CD8-positive, alpha-beta memory T cell (primary cell): ENCODE results near the gene PPP2R1B. TPM values are rescaled to one million over a fixed set of nuclear protein-coding genes. Genes with fewer than 3 reads are reported as not detected.
A peak's percentile ranks its signal among the peaks of the same experiment; 100 is the strongest.

ENCODE experiments used
- CTCF ChIA-PET: fragments of 350-600 bp; sonication (Branson Sonifier 250); formaldehyde crosslinking; loops from one replicate; lab custom pipeline; 2021; ENCODE audit warnings: antibody characterized with exemption; lab: Charles Lee
- POLR2A ChIA-PET: fragments of 350-600 bp; sonication (Branson Sonifier 250); formaldehyde crosslinking; loops from one replicate; lab custom pipeline; 2021; ENCODE audit warnings: antibody characterized with exemption; lab: Charles Lee
- DNase-seq, 5 donors: peaks; one replicate each; pipeline versions ENCODE4 v3.0.0 to v3.0.0-alpha.2; 2020 to 2022; ENCODE audit warnings: mixed read lengths in 1 of 5
- H3K27ac ChIP-seq: one replicate; pipeline ENCODE4 v1.7.0; 2013; ENCODE audit warnings: low read depth, mild to moderate bottlenecking, low read length, moderate library complexity
- H3K27me3 ChIP-seq: 2 replicates; pipeline ENCODE4 v1.7.0; 2013; ENCODE audit warnings: low read length, mild to moderate bottlenecking; ENCODE audit not compliant: insufficient read depth, poor library complexity, severe bottlenecking
- H3K36me3 ChIP-seq: 2 replicates; pipeline ENCODE4 v1.7.0; 2013; ENCODE audit warnings: mild to moderate bottlenecking, low read length, moderate library complexity; ENCODE audit not compliant: insufficient read depth
- H3K4me1 ChIP-seq: 2 replicates; pipeline ENCODE4 v1.7.0; 2013; ENCODE audit warnings: mild to moderate bottlenecking, low read length, moderate library complexity; ENCODE audit not compliant: insufficient read depth
- H3K4me3 ChIP-seq: 2 replicates; pipeline ENCODE4 v1.7.0; 2013; ENCODE audit warnings: mild to moderate bottlenecking, low read length
- H3K9me3 ChIP-seq: 2 replicates; pipeline ENCODE4 v1.7.0; 2013; ENCODE audit warnings: mild to moderate bottlenecking, low read length
- H3K27ac Mint-ChIP-seq, 8 donors: one replicate each; pipeline ENCODE4 v1.8.0; 2020 to 2021; ENCODE audit warnings: mixed read lengths in 8 of 8, mild to moderate bottlenecking in 6 of 8, inconsistent platforms in 3 of 8, moderate library complexity in 3 of 8
- H3K27me3 Mint-ChIP-seq, 2 donors: one replicate each; pipeline ENCODE4 v1.8.0; 2020 to 2021; ENCODE audit warnings: mixed read lengths in 2 of 2, mild to moderate bottlenecking in 1 of 2, moderate library complexity in 1 of 2
- H3K36me3 Mint-ChIP-seq, 3 donors: one replicate each; pipeline ENCODE4 v1.8.0; 2020 to 2021; ENCODE audit warnings: mixed read lengths in 3 of 3, inconsistent platforms in 1 of 3, mild to moderate bottlenecking in 1 of 3
- H3K4me1 Mint-ChIP-seq, 3 donors: one replicate each; pipeline ENCODE4 v1.8.0; 2020 to 2021; ENCODE audit warnings: mixed read lengths in 3 of 3, inconsistent platforms in 1 of 3, mild to moderate bottlenecking in 1 of 3
- H3K4me3 Mint-ChIP-seq, 7 donors: one replicate each; pipeline ENCODE4 v1.8.0; 2020 to 2021; ENCODE audit warnings: mixed read lengths in 7 of 7, mild to moderate bottlenecking in 6 of 7, moderate library complexity in 4 of 7, inconsistent platforms in 2 of 7
- H3K9me3 Mint-ChIP-seq, 5 donors: one replicate each; pipeline ENCODE4 v1.8.0; 2020 to 2022; ENCODE audit warnings: mixed read lengths in 5 of 5, mild to moderate bottlenecking in 3 of 5, moderate library complexity in 2 of 5, inconsistent platforms in 1 of 5
- polyA plus RNA-seq: library from polyadenylated mRNA; unstranded; fragments of 300-500 nt; fragmentation: Illumina TruSeq; gene quantifications from one replicate; pipeline ENCODE4 v1.2.3, GENCODE V29; 2021
- total RNA-seq, 2 experiments: library from RNA; stranded (reverse); gene quantifications; one replicate each; pipeline ENCODE4 v1.2.3, GENCODE V29; 2021

The PPP2R1B gene
- total and polyA plus RNA-seq, 3 experiments from 2014 or later: 21.9 to 61.6 (median 55.3) TPM

- no peaks in the 10 kb centered on the region for H3K27me3 ChIP-seq
- H3K36me3 ChIP-seq: no peaks in the 10 kb centered on the region
- H3K9me3 Mint-ChIP-seq: no peaks in the 10 kb centered on the region
- no peak overlapping the region for H3K4me3 Mint-ChIP-seq
- ChIA-PET CTCF (no interaction called here), POLR2A (no interaction called here)
- H3K4me3 ChIP-seq: no peak overlapping the region
- H3K9me3 ChIP-seq: no peaks in the 10 kb centered on the region
- no peak overlapping the region for H3K27ac ChIP-seq
- no peak for DNase-seq
- H3K36me3 Mint-ChIP-seq: peaks cover 0 to 40% (median 5%) of the 10 kb centered on the region in 3 donors
- peak overlapping the region in 4 of 8 donors; percentile 37 to 75 (median 54) for H3K27ac Mint-ChIP-seq
- H3K4me1 ChIP-seq: no peaks in the 10 kb centered on the region
- peaks cover 0 to 5% (median 0%) of the 10 kb centered on the region in 3 donors for H3K4me1 Mint-ChIP-seq
- H3K27me3 Mint-ChIP-seq: no peaks in the 10 kb centered on the region
Observed at GRCh38 chr11:111734101-111734953, 31.9 kb downstream of the PPP2R1B start.

- Histone ChIP-seq H3K4me3 (no peak overlapping the region), H3K9me3 (no peaks in the 10 kb centered on the region), H3K4me1 (no peaks in the 10 kb centered on the region), H3K27me3 (no peaks in the 10 kb centered on the region), H3K27ac (no peak overlapping the region), H3K36me3 (no peaks in the 10 kb centered on the region)
- Mint-ChIP-seq H3K4me1 (peaks cover 0 to 5% (median 0%) of the 10 kb centered on the region in 3 donors), H3K36me3 (peaks cover 0 to 39% (median 4%) of the 10 kb centered on the region in 3 donors), H3K9me3 (no peaks in the 10 kb centered on the region), H3K4me3 (no peak overlapping the region), H3K27me3 (no peaks in the 10 kb centered on the region), H3K27ac (no peak overlapping the region)
- POLR2A ChIA-PET: no interaction called here
- CTCF ChIA-PET: interaction anchor here (1.4 kb wide), 1 partner anchor 130 kb away, joined by 3 read pairs; no protein-coding TSS in a partner anchor
- DNase-seq: no peak
Observed at GRCh38 chr11:111733611-111734088, 32.5 kb downstream of the PPP2R1B start.

DNA sequence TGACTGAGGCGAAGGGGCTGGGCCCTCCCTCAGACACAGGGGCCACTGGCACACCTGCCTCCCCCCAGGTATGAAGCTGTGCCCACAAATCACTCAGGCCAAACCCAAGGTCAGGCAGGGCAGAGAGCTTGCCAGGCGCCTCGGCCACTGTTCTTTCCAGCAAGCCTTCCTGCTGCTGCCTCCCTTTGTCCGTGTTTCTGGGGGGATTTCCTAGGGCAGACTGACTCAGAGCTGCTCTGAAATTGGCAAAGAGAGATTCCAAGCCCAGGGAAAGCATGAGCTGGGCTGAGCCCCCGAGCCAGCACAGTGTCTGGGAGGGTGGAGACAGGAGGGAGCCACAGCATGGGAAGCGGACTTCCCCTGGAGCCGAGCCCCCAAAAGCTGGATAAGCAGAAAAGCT lies 33.2 kb downstream of the PPP2R1B start:
- Mint-ChIP-seq H3K9me3 (no peaks in the 10 kb centered on the region), H3K27me3 (no peaks in the 10 kb centered on the region), H3K27ac (peak overlapping the region in 1 of 8 donors; percentile 65), H3K36me3 (peaks cover 0 to 34% (median 2%) of the 10 kb centered on the region in 3 donors), H3K4me3 (no peak overlapping the region), H3K4me1 (peaks cover 0 to 5% (median 0%) of the 10 kb centered on the region in 3 donors)
- Histone ChIP-seq H3K4me1 (no peaks in the 10 kb centered on the region), H3K4me3 (no peak overlapping the region), H3K27me3 (no peaks in the 10 kb centered on the region), H3K36me3 (no peaks in the 10 kb centered on the region), H3K27ac (no peak overlapping the region), H3K9me3 (no peaks in the 10 kb centered on the region)
- no peak for DNase-seq
- ChIA-PET CTCF (interaction anchor here (1.4 kb wide), 1 partner anchor 129 kb away, joined by 3 read pairs; no protein-coding TSS in a partner anchor), POLR2A (no interaction called here)

DNA sequence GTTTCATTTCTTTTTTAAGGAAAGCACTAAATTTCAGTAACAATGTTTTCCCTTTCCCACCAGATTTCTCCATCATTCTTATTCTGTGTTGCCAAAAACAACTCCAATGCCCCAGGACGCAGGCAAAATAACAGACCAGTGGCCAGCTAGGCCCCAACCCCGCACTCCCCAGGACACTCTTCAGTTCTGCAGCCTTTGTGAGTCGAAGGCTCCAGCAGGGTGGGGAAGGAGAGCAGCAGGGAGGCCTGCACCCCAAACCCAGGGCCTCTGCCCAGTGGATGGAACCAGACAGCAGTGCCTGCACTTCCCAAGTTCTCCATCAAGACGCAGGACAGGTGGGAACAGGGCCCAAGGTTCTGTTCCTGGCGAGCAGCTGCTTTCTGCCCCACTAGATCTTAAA lies 34.4 kb downstream of the PPP2R1B start:
- H3K27me3 Mint-ChIP-seq: no peaks in the 10 kb centered on the region
- ChIA-PET POLR2A (no interaction called here), CTCF (no interaction called here)
- H3K9me3 Mint-ChIP-seq: no peaks in the 10 kb centered on the region
- H3K36me3 Mint-ChIP-seq: peaks cover 0 to 36% (median 0%) of the 10 kb centered on the region in 3 donors
- no peaks in the 10 kb centered on the region for H3K4me1 ChIP-seq
- H3K27me3 ChIP-seq: no peaks in the 10 kb centered on the region
- no peak overlapping the region for H3K4me3 Mint-ChIP-seq
- H3K27ac ChIP-seq: no peak overlapping the region
- H3K27ac Mint-ChIP-seq: no peak overlapping the region
- peaks cover 0 to 5% (median 0%) of the 10 kb centered on the region in 3 donors for H3K4me1 Mint-ChIP-seq
- no peak overlapping the region for H3K4me3 ChIP-seq
- no peaks in the 10 kb centered on the region for H3K9me3 ChIP-seq
- no peak for DNase-seq
- no peaks in the 10 kb centered on the region for H3K36me3 ChIP-seq

DNA sequence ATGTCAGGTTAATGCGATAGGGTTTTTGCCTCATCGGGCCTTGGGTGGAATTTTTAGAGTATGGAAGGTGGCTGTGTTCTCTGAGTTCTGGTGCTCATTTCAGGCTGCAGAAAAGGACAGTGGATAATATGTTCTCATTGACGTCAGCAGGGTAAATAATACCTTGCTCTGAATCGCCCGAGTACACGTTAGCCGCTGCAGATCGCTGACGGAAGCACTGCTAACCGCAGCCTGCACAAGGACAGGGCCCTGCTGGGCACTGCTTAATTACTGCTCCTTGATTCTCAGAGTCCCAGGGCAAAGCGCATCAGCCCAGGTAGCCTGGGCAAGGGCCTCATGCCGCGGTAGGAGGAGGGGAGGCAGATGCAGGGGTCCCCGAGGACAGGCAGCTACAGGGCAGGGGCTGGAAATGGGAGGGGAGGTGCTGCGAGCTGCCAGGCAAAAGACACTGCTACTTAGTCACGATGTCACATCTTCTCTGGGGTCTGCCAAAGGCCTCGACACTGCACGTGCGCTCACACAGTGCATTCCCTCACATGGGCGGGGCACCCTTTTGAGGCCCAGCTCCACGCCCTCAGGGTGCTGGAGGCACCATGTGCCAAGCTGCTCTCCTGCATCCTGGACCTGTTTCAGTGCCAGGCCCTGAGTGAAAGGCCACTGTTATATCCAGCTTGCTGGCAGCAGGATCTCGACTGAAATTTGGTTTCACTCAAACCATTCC lies 35.2 kb downstream of the PPP2R1B start:
- H3K27ac Mint-ChIP-seq: peak overlapping the region in 1 of 8 donors; percentile 77
- H3K4me3 ChIP-seq: no peak overlapping the region
- H3K36me3 Mint-ChIP-seq: peaks cover 0 to 41% (median 0%) of the 10 kb centered on the region in 3 donors
- H3K4me1 ChIP-seq: no peaks in the 10 kb centered on the region
- no peak overlapping the region for H3K27ac ChIP-seq
- ChIA-PET CTCF (no interaction called here), POLR2A (no interaction called here)
- H3K27me3 Mint-ChIP-seq: no peaks in the 10 kb centered on the region
- H3K27me3 ChIP-seq: no peaks in the 10 kb centered on the region
- peaks cover 0 to 3% (median 0%) of the 10 kb centered on the region in 3 donors for H3K4me1 Mint-ChIP-seq
- H3K9me3 ChIP-seq: no peaks in the 10 kb centered on the region
- H3K36me3 ChIP-seq: no peaks in the 10 kb centered on the region
- H3K9me3 Mint-ChIP-seq: no peaks in the 10 kb centered on the region
- DNase-seq: no peak
- no peak overlapping the region for H3K4me3 Mint-ChIP-seq

- Histone ChIP-seq H3K27ac (no peak overlapping the region), H3K4me1 (no peaks in the 10 kb centered on the region), H3K4me3 (no peak overlapping the region), H3K36me3 (no peaks in the 10 kb centered on the region), H3K27me3 (no peaks in the 10 kb centered on the region), H3K9me3 (no peaks in the 10 kb centered on the region)
- peak overlapping the region in 1 of 8 donors; percentile 45 for H3K27ac Mint-ChIP-seq
- H3K9me3 Mint-ChIP-seq: no peaks in the 10 kb centered on the region
- peaks cover 0 to 46% (median 0%) of the 10 kb centered on the region in 3 donors for H3K36me3 Mint-ChIP-seq
- peaks cover 0 to 2% (median 0%) of the 10 kb centered on the region in 3 donors for H3K4me1 Mint-ChIP-seq
- DNase-seq: no peak
- ChIA-PET CTCF (no interaction called here), POLR2A (no interaction called here)
- no peak overlapping the region for H3K4me3 Mint-ChIP-seq
- no peaks in the 10 kb centered on the region for H3K27me3 Mint-ChIP-seq
Observed at GRCh38 chr11:111729831-111730311, 36.3 kb downstream of the PPP2R1B start.

GRCh38 chr11:111729071-111729830 lies 36.9 kb downstream of the PPP2R1B start:
- no peaks in the 10 kb centered on the region for H3K27me3 ChIP-seq
- Mint-ChIP-seq H3K36me3 (peaks cover 0 to 48% (median 0%) of the 10 kb centered on the region in 3 donors), H3K27me3 (no peaks in the 10 kb centered on the region), H3K27ac (peak overlapping the region in 2 of 8 donors; percentile 17 to 70), H3K4me3 (no peak overlapping the region), H3K4me1 (no peaks in the 10 kb centered on the region), H3K9me3 (no peaks in the 10 kb centered on the region)
- no peaks in the 10 kb centered on the region for H3K4me1 ChIP-seq
- H3K4me3 ChIP-seq: no peak overlapping the region
- POLR2A ChIA-PET: no interaction called here
- H3K27ac ChIP-seq: no peak overlapping the region
- CTCF ChIA-PET: no interaction called here
- H3K9me3 ChIP-seq: no peaks in the 10 kb centered on the region
- DNase-seq: no peak
- H3K36me3 ChIP-seq: no peaks in the 10 kb centered on the region
